WERI-Rb-1 (cell line): ENCODE data around the gene UBXN2A.

Experiments
- DNase-seq: peaks from one replicate; pipeline ENCODE4 v3.0.0-alpha.2; 2020
- H3K27ac ChIP-seq: fragments of 250-450 bp; sonication (Bioruptor Pico); 2 replicates; pipeline ENCODE4 v1.5.1; 2020; ENCODE audit warnings: mild to moderate bottlenecking, moderate library complexity
- H3K27me3 ChIP-seq: fragments of 250-450 bp; sonication (Bioruptor Pico); 2 replicates; pipeline ENCODE4 v1.5.1; 2021; ENCODE audit warnings: mild to moderate bottlenecking, low read depth, moderate library complexity; ENCODE audit not compliant: insufficient read depth, severe bottlenecking
- H3K36me3 ChIP-seq: fragments of 250-450 bp; sonication (Bioruptor Pico); 2 replicates; pipeline ENCODE4 v1.5.1; 2020; ENCODE audit warnings: mild to moderate bottlenecking, moderate library complexity
- H3K4me3 ChIP-seq: 2 replicates; pipeline ENCODE4 v1.5.1; 2011; ENCODE audit warnings: low read depth, mild to moderate bottlenecking, control low read depth, low read length
- H3K9me3 ChIP-seq: fragments of 250-450 bp; sonication (Bioruptor Pico); 2 replicates; pipeline ENCODE4 v1.5.1; 2021; ENCODE audit warnings: mild to moderate bottlenecking, moderate library complexity; ENCODE audit not compliant: severe bottlenecking
- CTCF ChIP-seq: IDR thresholded peaks from 2 replicates; pipeline ENCODE4 v1.5.1; 2011; ENCODE audit warnings: low read depth, mild to moderate bottlenecking, control low read depth, inconsistent platforms, low read length

The UBXN2A gene

DNA sequence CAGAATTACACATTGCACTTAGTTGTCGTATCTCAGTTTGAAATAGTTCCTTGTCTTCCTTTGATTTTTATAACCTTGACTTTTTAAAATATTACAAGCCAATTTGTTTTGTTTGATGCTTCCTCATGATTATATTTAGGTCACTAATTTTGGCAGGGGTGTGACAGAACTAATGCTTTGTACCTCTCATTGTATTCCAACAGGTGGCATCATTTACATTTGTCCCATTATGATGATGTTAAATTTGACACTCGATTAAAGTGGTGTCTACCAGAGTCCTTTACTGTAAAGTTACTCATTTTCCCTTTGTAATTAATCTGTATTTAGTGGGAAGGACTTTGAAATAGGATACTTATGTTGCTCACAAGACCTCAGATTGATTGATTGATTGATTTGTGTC, 48.1 kb downstream of the UBXN2A start:
- H3K4me3 ChIP-seq: no peak overlapping the region
- no peak for TF ChIP-seq CTCF
- H3K27ac ChIP-seq: no peak overlapping the region
- peaks cover 38% of the 10 kb centered on the region for H3K36me3 ChIP-seq
- H3K9me3 ChIP-seq: no peaks in the 10 kb centered on the region
- no peaks in the 10 kb centered on the region for H3K27me3 ChIP-seq
- DNase-seq: no peak

- no peak for TF ChIP-seq CTCF
- Histone ChIP-seq H3K4me3 (no peak overlapping the region), H3K9me3 (no peaks in the 10 kb centered on the region), H3K36me3 (peaks cover 5% of the 10 kb centered on the region), H3K27me3 (no peaks in the 10 kb centered on the region), H3K27ac (no peak overlapping the region)
- no peak for DNase-seq
Observed at GRCh38 chr2:23992931-23993330, 52.7 kb downstream of the UBXN2A start.

- no peak overlapping the region for H3K27ac ChIP-seq
- H3K4me3 ChIP-seq: no peak overlapping the region
- DNase-seq: no peak
- H3K36me3 ChIP-seq: peaks cover 8% of the 10 kb centered on the region
- H3K27me3 ChIP-seq: no peaks in the 10 kb centered on the region
- no peak for TF ChIP-seq CTCF
- no peaks in the 10 kb centered on the region for H3K9me3 ChIP-seq
Observed at GRCh38 chr2:23993736-23994269, 53.5 kb downstream of the UBXN2A start.

GRCh38 chr2:23994567-23994966, 54.3 kb downstream of the UBXN2A start:
- no peak for DNase-seq

GRCh38 chr2:24007693-24008092, 67.4 kb downstream of the UBXN2A start:
- H3K27ac ChIP-seq: no peak overlapping the region
- H3K4me3 ChIP-seq: no peak overlapping the region
- H3K27me3 ChIP-seq: no peaks in the 10 kb centered on the region
- no peak for TF ChIP-seq CTCF
- H3K9me3 ChIP-seq: no peaks in the 10 kb centered on the region
- DNase-seq: no peak
- peaks cover 2% of the 10 kb centered on the region for H3K36me3 ChIP-seq

More at GRCh38 chr2:23994567-23994966, 54.3 kb downstream of the UBXN2A start:
- H3K4me3 ChIP-seq: no peak overlapping the region
- H3K27ac ChIP-seq: no peak overlapping the region
- H3K9me3 ChIP-seq: no peaks in the 10 kb centered on the region
- no peak for TF ChIP-seq CTCF
- peaks cover 16% of the 10 kb centered on the region for H3K36me3 ChIP-seq
- H3K27me3 ChIP-seq: no peaks in the 10 kb centered on the region

GRCh38 chr2:24008672-24009366, 68.6 kb downstream of the UBXN2A start:
- Histone ChIP-seq H3K27ac (no peak overlapping the region), H3K36me3 (no peaks in the 10 kb centered on the region), H3K27me3 (no peaks in the 10 kb centered on the region), H3K4me3 (no peak overlapping the region), H3K9me3 (no peaks in the 10 kb centered on the region)
- DNase-seq: no peak
- TF ChIP-seq CTCF: no peak
